HG03025 (cell line): Measurements from ENCODE around the gene USP54.
A peak's percentile ranks its signal among the peaks of the same experiment; 100 is the strongest.

Experiments used
- ATAC-seq: cut with Tn5 transposase; IDR thresholded peaks from one replicate; pipeline ENCODE4 v1.9.1; 2021; ENCODE audit warnings: mild to moderate bottlenecking, moderate library complexity; ENCODE audit not compliant: unreplicated experiment, low FRiP score

Gene USP54

GRCh38 chr10:73537709-73538108 is 53.4 kb downstream of the USP54 start:
- ATAC-seq, result no peak

DNA sequence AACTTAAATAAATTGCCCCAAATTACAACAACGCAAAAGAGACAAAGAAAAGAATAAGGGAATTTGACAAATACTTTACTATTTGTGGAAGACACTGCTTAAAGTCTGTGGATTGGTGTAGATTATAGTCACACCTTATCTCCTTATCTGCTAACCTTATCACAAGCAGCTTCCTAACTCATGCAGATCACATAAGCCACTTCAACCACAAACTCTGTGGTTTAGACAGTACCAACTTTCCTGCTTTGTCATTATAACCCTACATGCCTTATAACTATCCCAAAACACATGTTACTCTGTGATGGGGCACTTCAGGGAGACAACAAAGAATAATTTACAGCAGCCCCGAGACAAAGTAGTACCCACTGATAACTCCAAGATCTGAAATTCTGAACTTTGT is 53.9 kb downstream of the USP54 start:
- ATAC-seq, result no peak

GRCh38 chr10:73534857-73535256 is 56.3 kb downstream of the USP54 start:
- no peak for ATAC-seq

DNA sequence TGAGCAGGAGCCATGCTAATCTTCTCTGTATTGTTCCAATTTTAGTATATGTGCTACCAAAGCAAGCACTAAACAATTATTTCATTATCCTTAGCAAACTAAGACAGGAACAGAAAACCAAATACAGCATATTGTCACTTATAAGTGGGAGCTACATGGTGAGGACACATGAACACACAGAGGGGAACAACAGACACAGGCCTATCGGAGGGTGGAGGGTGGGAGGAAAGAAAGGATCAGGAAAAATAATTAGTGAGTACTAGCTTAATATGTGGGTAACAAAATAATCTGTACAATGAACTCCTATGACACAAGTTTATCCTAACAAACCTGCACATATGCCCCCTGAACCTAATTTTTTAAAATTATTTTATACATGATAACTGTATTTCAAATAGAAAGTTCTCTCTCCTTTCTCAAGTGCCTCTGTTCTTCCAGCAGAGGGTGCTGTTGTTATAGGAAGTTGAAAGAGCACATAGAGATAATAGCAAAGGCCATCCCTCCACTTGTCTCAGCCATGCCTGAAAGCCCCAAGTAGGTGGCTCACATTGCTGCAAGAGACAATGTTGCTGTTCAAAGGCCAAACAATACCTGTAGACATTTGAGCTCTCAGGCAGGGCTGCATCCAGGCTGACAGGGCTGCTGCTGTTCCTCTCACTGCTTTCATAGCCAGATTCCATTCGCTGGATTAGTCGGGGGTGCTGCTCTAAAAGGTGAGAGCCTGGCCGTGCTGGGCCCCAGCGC is 61.9 kb downstream of the USP54 start:
- ATAC-seq, result no peak

- no peak for ATAC-seq
Observed at GRCh38 chr10:73522263-73522662, 68.9 kb downstream of the USP54 start.

DNA sequence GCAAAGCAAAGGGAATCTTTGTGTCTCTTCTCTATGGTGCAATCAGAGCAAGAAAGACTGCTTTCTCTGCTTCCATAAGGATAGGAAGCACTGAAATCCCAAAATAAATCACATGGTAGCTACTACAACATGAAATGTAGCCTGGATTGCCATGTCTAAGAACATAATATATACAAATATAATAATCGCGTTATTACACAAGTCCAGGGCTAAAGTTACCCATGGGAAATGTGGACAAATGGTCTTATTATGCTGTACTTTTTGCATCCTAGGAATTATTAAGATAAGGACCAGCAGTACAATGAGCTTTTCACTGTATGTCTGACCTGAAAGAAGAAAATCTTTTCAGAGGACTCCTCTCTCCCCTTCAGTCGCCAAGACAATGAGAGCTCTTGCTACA is 71.8 kb downstream of the USP54 start:
- no peak for ATAC-seq

- no peak for ATAC-seq
Observed at GRCh38 chr10:73517166-73517888, 73.8 kb downstream of the USP54 start.

DNA sequence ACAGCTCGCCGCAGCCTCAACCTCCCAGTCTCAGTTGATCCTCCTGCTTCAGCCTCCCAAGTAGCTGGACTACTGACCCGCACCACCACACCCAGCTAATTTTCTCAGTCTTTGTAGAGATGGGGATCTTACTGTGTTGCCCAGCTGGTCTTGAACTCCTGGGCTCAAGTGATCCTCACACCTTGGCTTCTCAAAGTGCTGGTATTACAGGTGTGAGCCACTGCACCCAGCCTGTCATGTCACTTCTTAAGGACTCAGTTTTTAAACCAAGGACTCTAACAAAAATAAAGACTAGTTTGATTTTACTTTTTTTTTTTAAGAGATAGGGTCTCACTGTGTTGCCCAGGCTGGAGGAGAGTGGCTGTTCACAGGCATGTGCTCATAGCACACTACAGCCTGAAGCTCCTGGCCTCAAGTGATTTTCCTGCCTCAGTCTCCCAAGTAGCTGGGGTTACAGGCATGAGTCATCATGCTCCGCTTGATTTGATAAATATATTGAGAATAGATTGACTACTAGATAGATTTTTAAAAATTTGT is 78.9 kb downstream of the USP54 start:
- ATAC-seq, result no peak

- no peak for ATAC-seq
Observed at GRCh38 chr10:73509695-73510094, 81.4 kb downstream of the USP54 start.

DNA sequence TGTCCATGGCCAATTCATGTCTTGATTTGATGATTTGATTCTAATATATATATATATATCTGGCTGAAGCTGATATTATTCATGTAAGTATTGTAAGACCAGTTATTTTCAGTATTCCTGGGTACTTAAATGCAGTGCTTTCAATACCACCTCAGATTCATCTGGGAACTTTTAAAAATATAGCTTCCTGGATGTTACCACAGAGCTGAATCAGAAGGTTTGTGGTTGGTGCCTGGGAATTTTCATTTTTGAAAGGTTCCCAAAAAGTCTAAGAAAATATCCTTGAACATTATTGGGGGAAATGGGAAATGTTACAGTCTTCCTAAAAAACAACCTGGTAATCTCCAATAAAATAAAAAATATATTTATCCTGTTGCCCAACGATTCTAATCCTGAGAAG is 84.7 kb downstream of the USP54 start:
- no peak for ATAC-seq

DNA sequence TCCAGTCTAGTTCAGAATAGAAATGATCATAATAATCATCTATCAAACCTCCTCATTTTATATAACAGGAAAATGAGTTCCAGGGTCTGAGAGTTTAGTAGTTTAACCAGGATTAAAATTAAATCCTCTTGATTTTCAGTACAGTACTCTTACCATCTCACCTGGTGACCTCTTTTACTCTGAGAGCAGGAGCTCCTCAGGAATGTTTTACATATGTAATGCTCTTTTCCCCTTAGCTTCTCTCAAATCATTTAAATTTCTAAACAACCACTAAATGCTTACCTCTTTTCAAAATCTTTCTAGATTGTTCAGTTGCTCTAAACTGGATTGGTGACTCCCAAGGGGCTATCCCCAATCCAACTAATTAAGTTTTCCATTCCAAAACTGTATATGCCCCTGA is 85.1 kb downstream of the USP54 start:
- no peak for ATAC-seq

DNA sequence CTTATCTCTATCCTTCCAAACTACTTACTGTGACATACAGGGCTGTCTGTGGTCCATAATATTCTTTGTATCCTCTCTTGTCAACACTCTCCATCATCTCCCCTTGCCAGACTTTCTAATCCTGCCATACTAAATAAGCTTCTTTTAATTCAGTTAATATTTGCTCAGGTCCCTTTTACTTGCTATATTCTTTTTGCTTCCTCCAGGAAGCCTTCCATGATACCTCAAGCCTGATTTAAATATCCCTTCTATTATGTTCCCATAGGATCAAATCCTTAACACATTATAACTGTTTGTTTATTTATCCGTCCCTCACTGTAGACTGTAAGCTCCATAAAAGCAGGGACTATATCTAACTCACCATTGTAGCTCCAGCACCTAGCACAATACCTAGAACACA is 88.1 kb downstream of the USP54 start:
- ATAC-seq, result no peak

DNA sequence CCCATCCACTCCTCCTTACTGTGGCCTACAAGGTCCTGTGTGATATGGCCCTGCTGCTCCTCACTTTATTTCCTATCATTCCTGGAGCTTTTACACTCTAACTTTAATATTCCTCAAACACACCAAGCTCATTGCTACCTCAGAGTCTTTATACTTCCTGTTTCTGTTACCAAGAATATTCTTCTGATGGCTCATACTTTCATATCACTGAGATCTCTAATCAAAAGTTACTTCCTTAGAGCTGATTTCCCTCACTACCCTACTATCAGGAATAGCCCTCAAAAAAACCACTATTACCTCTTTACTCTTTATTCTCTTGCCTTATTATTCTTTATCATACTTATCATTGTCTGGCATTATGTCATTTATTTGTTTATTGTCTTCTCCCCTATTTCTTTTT is 89.5 kb downstream of the USP54 start:
- no peak for ATAC-seq

DNA sequence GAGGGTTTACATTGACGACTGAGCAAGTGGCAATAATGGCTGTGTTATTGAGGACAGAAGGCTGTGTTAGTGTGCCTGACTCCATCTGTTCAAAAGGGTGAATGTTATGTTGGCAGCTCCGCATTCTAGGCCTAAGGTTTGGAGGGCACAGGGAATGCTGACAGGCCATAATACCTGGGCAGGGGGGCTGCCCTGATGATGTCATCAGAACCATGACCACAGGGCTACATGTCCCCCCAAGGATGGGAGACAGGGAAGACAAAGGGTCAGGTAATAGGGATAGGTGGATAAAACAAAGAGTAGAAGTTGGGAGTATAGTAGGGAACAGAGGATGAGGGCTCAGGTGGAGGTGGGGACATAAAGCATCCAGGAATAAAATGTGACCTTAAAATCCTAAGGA is 93.5 kb downstream of the USP54 start:
- no peak for ATAC-seq

DNA sequence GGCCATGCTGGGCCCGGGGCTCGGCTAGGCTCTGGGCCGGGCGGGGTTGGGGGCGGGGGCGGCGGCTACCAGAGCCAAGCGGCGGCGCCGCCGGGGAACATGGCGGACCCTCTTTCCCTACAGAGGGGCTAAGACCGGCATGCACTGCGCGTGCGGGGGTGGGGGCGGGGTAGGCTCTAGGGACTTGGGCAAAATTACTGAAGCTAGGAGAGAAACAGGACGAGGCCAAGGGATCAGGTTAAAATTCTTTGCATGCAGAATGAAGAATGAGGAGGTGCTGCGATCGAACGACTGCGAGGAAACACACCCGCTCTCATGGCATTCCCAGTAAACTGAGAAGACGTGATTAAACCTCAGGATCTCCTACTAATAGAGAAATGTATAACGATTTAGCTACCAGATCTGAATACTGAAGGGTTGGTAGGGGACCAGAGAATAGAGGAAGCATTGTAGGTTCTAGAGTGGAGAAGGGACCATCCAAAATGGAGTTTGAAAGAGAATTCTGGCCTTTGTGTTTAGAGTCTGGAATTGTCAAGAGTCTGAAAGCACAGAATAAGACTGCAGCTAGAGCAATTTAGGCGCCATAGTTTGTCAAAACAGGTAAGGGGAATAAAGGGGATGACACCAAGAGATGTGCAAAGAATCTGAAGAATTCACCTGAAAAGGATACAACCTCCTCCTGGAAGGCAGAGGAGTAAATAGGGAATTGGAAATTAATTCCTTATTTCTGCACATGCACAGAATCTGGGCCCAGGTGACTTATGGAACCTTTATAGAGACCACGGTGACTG is 95.1 kb downstream of the USP54 start, which contains the start of gene PPP3CB:
PPP3CB (minus strand) TSS at position 141 of the 791 bp plus-strand sequence; CDS start at position 6, 135 bp downstream.
- ATAC-seq, result peak; percentile 62

DNA sequence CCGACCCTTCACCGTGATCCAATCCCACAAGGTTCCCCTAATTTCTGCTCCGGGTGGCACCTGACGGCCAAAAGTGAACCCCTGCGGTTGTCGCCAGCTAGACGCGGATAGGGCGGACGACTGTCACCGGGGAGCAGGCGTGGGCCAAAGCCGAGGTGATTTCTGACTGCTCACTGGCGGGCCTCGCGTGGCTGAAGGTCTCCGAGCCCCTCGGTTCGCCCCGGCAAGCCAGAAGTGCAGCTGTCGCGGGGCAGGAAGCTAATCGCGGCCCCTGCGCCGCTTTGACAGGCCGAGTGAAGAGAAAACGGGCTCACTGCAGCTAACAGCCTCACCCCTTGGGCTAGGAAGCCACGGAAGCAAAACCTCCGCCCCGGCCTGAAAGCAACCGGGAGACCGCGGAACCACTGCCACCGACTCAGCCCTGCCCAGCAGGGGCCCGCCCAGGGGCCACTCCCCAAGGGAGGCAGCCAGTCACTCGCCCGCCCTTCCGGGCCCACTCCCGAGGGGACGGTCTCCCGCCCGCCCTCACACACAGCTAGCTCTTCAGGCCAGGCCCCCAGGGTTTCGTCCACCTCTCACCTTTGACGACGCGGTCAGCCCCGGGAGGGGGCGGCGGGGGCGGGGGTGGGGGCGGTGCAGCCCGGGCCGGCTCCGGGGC is 95.8 kb downstream of the USP54 start:
- peak; percentile 91 for ATAC-seq

GRCh38 chr10:73494877-73495225 is 96.3 kb downstream of the USP54 start:
- ATAC-seq, result no peak

GRCh38 chr10:73494213-73494612 is 96.9 kb downstream of the USP54 start:
- no peak for ATAC-seq

GRCh38 chr10:73493781-73494180 is 97.4 kb downstream of the USP54 start:
- no peak for ATAC-seq

GRCh38 chr10:73486601-73487000 is 104.5 kb downstream of the USP54 start:
- no peak for ATAC-seq

DNA sequence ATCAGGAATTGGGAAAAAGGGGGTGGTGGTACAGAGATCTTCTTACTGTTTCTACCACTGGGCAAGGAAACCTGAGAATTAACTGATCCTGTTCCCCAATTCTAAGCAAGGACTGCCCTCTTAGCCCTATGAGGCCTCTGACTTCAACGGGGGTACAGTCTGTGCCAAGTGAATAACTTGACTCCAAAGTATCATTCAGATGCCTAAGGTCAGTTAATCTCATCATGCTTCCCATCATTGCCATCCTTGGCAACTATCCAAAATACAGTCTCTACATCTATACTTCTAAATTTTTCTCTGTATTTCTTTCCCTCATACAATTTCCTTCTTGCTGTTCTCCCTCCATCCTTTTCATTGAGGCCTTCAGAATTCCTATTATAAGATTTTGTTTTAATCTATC is 105.8 kb downstream of the USP54 start:
- no peak for ATAC-seq
